Stimulated activated CD4-positive, alpha-beta T cell treated with anti-CD3 and anti-CD28 coated beads, TNF-alpha, amount 100 ng/mL, for 48 hours (primary cell): ENCODE results near the gene CENPP.

Source experiments
- DNase-seq, 3 donors: peaks; one replicate each; pipeline ENCODE4 v3.0.0-alpha.2; 2020; ENCODE audit warnings: low read depth in 3 of 3

The CENPP gene

GRCh38 chr9:92508018-92508820 is 182.5 kb downstream of the CENPP start:
- no peak for DNase-seq

- no peak for DNase-seq
Measured at GRCh38 chr9:92509050-92509449, 183.3 kb downstream of the CENPP start.

- DNase-seq, result no peak
Measured at GRCh38 chr9:92510747-92511146, 185.0 kb downstream of the CENPP start.

- no peak for DNase-seq
Measured at GRCh38 chr9:92512622-92513021, 186.9 kb downstream of the CENPP start.

- no peak for DNase-seq
Measured at GRCh38 chr9:92513349-92513748, 187.6 kb downstream of the CENPP start.

- DNase-seq, result no peak
Measured at GRCh38 chr9:92514635-92515034, 188.9 kb downstream of the CENPP start.

- no peak for DNase-seq
Measured at GRCh38 chr9:92516521-92516920, 190.8 kb downstream of the CENPP start.

GRCh38 chr9:92517046-92517445 is 191.3 kb downstream of the CENPP start:
- no peak for DNase-seq

- no peak for DNase-seq
Measured at GRCh38 chr9:92518199-92518598, 192.4 kb downstream of the CENPP start.

- DNase-seq, result no peak
Measured at GRCh38 chr9:92520837-92521236, 195.1 kb downstream of the CENPP start.

- no peak for DNase-seq
Measured at GRCh38 chr9:92522983-92523970, 197.5 kb downstream of the CENPP start.

GRCh38 chr9:92524881-92525280 is 199.1 kb downstream of the CENPP start:
- DNase-seq, result no peak

- no peak for DNase-seq
Measured at GRCh38 chr9:92525306-92525705, 199.6 kb downstream of the CENPP start.

- DNase-seq, result no peak
Measured at GRCh38 chr9:92527291-92527828, 201.6 kb downstream of the CENPP start.

GRCh38 chr9:92527832-92528521 is 202.2 kb downstream of the CENPP start:
- no peak for DNase-seq

GRCh38 chr9:92528522-92528849 is 202.7 kb downstream of the CENPP start:
- DNase-seq, result no peak

- no peak for DNase-seq
Measured at GRCh38 chr9:92529124-92529523, 203.4 kb downstream of the CENPP start.

GRCh38 chr9:92530893-92531292 is 205.1 kb downstream of the CENPP start:
- DNase-seq, result no peak

- no peak for DNase-seq
Measured at GRCh38 chr9:92534204-92534603, 208.5 kb downstream of the CENPP start.

- no peak for DNase-seq
Measured at GRCh38 chr9:92534674-92535073, 208.9 kb downstream of the CENPP start.

- DNase-seq, result no peak
Measured at GRCh38 chr9:92535940-92536850, 210.4 kb downstream of the CENPP start, which contains the start of gene ECM2. Gene ECM2, minus strand, starts transcription at chr9:92535990. Its CDS starts 13,124 bp downstream, at chr9:92522866.
